IPS-20b (cell line): ENCODE measurements around the gene B3GNT2.
"Not testable (repeated sequence)": the region's sequence is repeated elsewhere in the genome, so short reads cannot be mapped to it uniquely, and the experiment has no call there.

Experiments
- H3K27ac ChIP-seq: one replicate; pipeline ENCODE4 v1.5.1; 2013; ENCODE audit warnings: low read length
- H3K27me3 ChIP-seq: 2 replicates; pipeline ENCODE4 v1.6.1; 2013; ENCODE audit warnings: mild to moderate bottlenecking, low read length, inconsistent platforms; ENCODE audit not compliant: insufficient read depth
- H3K36me3 ChIP-seq: 2 replicates; pipeline ENCODE4 v1.6.1; 2013; ENCODE audit warnings: low read depth, mild to moderate bottlenecking, inconsistent platforms, low read length, moderate library complexity; ENCODE audit not compliant: insufficient read depth
- H3K4me1 ChIP-seq: 2 replicates; pipeline ENCODE4 v1.6.1; 2013; ENCODE audit warnings: mild to moderate bottlenecking, control low read depth, inconsistent platforms, low read length, moderate library complexity; ENCODE audit not compliant: insufficient read depth
- H3K4me3 ChIP-seq: 2 replicates; pipeline ENCODE4 v1.5.1; 2013; ENCODE audit warnings: mild to moderate bottlenecking, low read length, inconsistent platforms
- H3K9ac ChIP-seq: 2 replicates; pipeline ENCODE4 v1.6.1; 2013; ENCODE audit warnings: low read depth, mild to moderate bottlenecking, inconsistent platforms, low read length, moderate library complexity
- H3K9me3 ChIP-seq: 2 replicates; pipeline ENCODE4 v1.6.1; 2013; ENCODE audit warnings: mild to moderate bottlenecking, low read depth, low read length, inconsistent platforms; ENCODE audit not compliant: insufficient read depth

The B3GNT2 gene

GRCh38 chr2:62257466-62257865 is 61.6 kb downstream of the B3GNT2 start:
- Histone ChIP-seq H3K36me3 (no peaks in the 10 kb centered on the region), H3K4me1 (peaks cover under 1% of the 10 kb centered on the region; the same call in 1 of the 2 replicates), H3K4me3 (no peak overlapping the region), H3K9ac (no peak overlapping the region), H3K9me3 (no peaks in the 10 kb centered on the region), H3K27ac (no peak overlapping the region), H3K27me3 (no peaks in the 10 kb centered on the region)

- Histone ChIP-seq H3K9me3 (no peaks in the 10 kb centered on the region), H3K36me3 (no peaks in the 10 kb centered on the region), H3K9ac (no peak overlapping the region), H3K4me3 (no peak overlapping the region), H3K4me1 (peaks cover 13% of the 10 kb centered on the region), H3K27me3 (no peaks in the 10 kb centered on the region), H3K27ac (no peak overlapping the region)
These were observed 67.3 kb downstream of the B3GNT2 start for GRCh38 chr2:62263076-62263715.

GRCh38 chr2:62264186-62264585 is 68.3 kb downstream of the B3GNT2 start:
- no peak overlapping the region for H3K9ac ChIP-seq
- peaks cover 13% of the 10 kb centered on the region for H3K4me1 ChIP-seq

GRCh38 chr2:62265106-62265505 is 69.2 kb downstream of the B3GNT2 start:
- no peak overlapping the region for H3K27ac ChIP-seq

More at GRCh38 chr2:62264186-62264585, 68.3 kb downstream of the B3GNT2 start:
- Histone ChIP-seq H3K9me3 (no peaks in the 10 kb centered on the region; the same call in 1 of the 2 replicates), H3K27ac (no peak overlapping the region), H3K4me3 (no peak overlapping the region), H3K27me3 (no peaks in the 10 kb centered on the region), H3K36me3 (no peaks in the 10 kb centered on the region)

GRCh38 chr2:62266433-62267038 is 70.6 kb downstream of the B3GNT2 start:
- Histone ChIP-seq H3K36me3 (no peaks in the 10 kb centered on the region), H3K4me1 (peaks cover 13% of the 10 kb centered on the region), H3K27ac (peak overlapping the region; percentile 46), H3K9ac (no peak overlapping the region), H3K4me3 (no peak overlapping the region), H3K9me3 (no peaks in the 10 kb centered on the region; the same call in 1 of the 2 replicates), H3K27me3 (no peaks in the 10 kb centered on the region)

More at GRCh38 chr2:62265106-62265505, 69.2 kb downstream of the B3GNT2 start:
- no peaks in the 10 kb centered on the region for H3K36me3 ChIP-seq
- peaks cover 13% of the 10 kb centered on the region for H3K4me1 ChIP-seq
- no peak overlapping the region for H3K4me3 ChIP-seq
- H3K9ac ChIP-seq: no peak overlapping the region
- no peaks in the 10 kb centered on the region for H3K27me3 ChIP-seq
- no peaks in the 10 kb centered on the region; the same call in 1 of the 2 replicates for H3K9me3 ChIP-seq

- no peaks in the 10 kb centered on the region for H3K27me3 ChIP-seq
- no peaks in the 10 kb centered on the region for H3K36me3 ChIP-seq
- H3K4me3 ChIP-seq: no peak overlapping the region
- H3K4me1 ChIP-seq: peaks cover 10% of the 10 kb centered on the region
- H3K27ac ChIP-seq: no peak overlapping the region
- no peak overlapping the region for H3K9ac ChIP-seq
- H3K9me3 ChIP-seq: no peaks in the 10 kb centered on the region; the same call in 1 of the 2 replicates
These were observed 71.8 kb downstream of the B3GNT2 start for GRCh38 chr2:62267696-62268095.

- not testable (repeated sequence) for H3K9me3 ChIP-seq, H3K27ac ChIP-seq, H3K36me3 ChIP-seq, H3K4me3 ChIP-seq, H3K4me1 ChIP-seq, H3K27me3 ChIP-seq, H3K9ac ChIP-seq
These were observed 72.8 kb downstream of the B3GNT2 start for GRCh38 chr2:62268681-62269188.

- Histone ChIP-seq H3K27me3 (no peaks in the 10 kb centered on the region), H3K4me1 (peaks cover 6% of the 10 kb centered on the region), H3K4me3 (no peak overlapping the region), H3K9me3 (peaks cover 4% of the 10 kb centered on the region), H3K36me3 (no peaks in the 10 kb centered on the region), H3K27ac (no peak overlapping the region), H3K9ac (no peak overlapping the region)
These were observed 74.8 kb downstream of the B3GNT2 start for GRCh38 chr2:62270728-62271127.
